IMR-90 (cell line): Measurements from ENCODE around the gene GSKIP. TPM values are rescaled to one million over a fixed set of nuclear protein-coding genes. Genes with fewer than 3 reads are reported as not detected.

Experiments used
- ATAC-seq: fragments of 200-7000 bp; cut with Tn5 transposase; 2 replicates; pipeline ENCODE4 v1.9.1; 2020; ENCODE audit warnings: low read depth, mild to moderate bottlenecking, moderate library complexity
- BruUV-seq: library from RNA; stranded (reverse); fragments of 400-500 nt; replicated peaks from 2 replicates; lab custom pipeline; 2021; lab: Mats Ljungman, UMichigan
- CTCF ChIA-PET: fragments of 300-600 bp; formaldehyde crosslinking; extraction: SDS; loops from one replicate; lab custom pipeline; 2021; ENCODE audit warnings: antibody characterized with exemption; lab: Yijun Ruan, JAX
- POLR2A ChIA-PET: fragments of 300-600 bp; sonication (Branson Sonifier 250); formaldehyde crosslinking; loops from one replicate; lab custom pipeline; 2022; ENCODE audit warnings: antibody characterized with exemption; ENCODE audit not compliant: unreplicated experiment; lab: Charles Lee
- DNase-seq: peaks from one replicate; pipeline ENCODE4 v3.0.0; 2013
- H2AFZ ChIP-seq: replicated peaks from 2 replicates; pipeline ENCODE3; 2013; ENCODE audit warnings: low read length, mild to moderate bottlenecking; ENCODE audit not compliant: poor library complexity
- H2AK5ac ChIP-seq: 2 replicates; pipeline ENCODE4 v1.6.1; 2013; ENCODE audit warnings: low read depth, low read length, inconsistent platforms
- H2AK9ac ChIP-seq: replicated peaks from 2 replicates; pipeline ENCODE3; 2013; ENCODE audit warnings: mild to moderate bottlenecking, low read depth, low read length, moderate library complexity; ENCODE audit not compliant: poor library complexity
- H2BK120ac ChIP-seq: 2 replicates; pipeline ENCODE4 v1.6.1; 2013; ENCODE audit warnings: low read depth, low read length, inconsistent platforms
- H2BK15ac ChIP-seq: 3 replicates; pipeline ENCODE4 v1.6.1; 2013; ENCODE audit warnings: low read depth, low read length, inconsistent platforms
- H2BK20ac ChIP-seq: 2 replicates; pipeline ENCODE4 v1.6.1; 2013; ENCODE audit warnings: low read depth, mild to moderate bottlenecking, inconsistent platforms, low read length, moderate library complexity
- H2BK5ac ChIP-seq: 2 replicates; pipeline ENCODE4 v1.6.1; 2013; ENCODE audit warnings: mild to moderate bottlenecking, low read depth, low read length, inconsistent platforms; ENCODE audit not compliant: poor library complexity, severe bottlenecking
- H3K14ac ChIP-seq: replicated peaks from 2 replicates; pipeline ENCODE4 v1.6.1; 2013; ENCODE audit warnings: low read depth, low read length, inconsistent platforms
- H3K18ac ChIP-seq: 2 replicates; pipeline ENCODE4 v1.6.1; 2013; ENCODE audit warnings: low read depth, low read length, control low read depth
- H3K23ac ChIP-seq: 2 replicates; pipeline ENCODE4 v1.6.1; 2013; ENCODE audit warnings: low read depth, low read length, inconsistent platforms
- H3K27ac ChIP-seq: 2 replicates; pipeline ENCODE4 v1.5.1; 2013; ENCODE audit warnings: mild to moderate bottlenecking, control low read depth, low read length; ENCODE audit not compliant: insufficient read depth
- H3K27me3 ChIP-seq: 2 replicates; pipeline ENCODE4 v1.6.1; 2013; ENCODE audit warnings: low read length; ENCODE audit not compliant: control insufficient read depth, insufficient read depth
- H3K36me3 ChIP-seq: 2 replicates; pipeline ENCODE4 v1.6.1; 2013; ENCODE audit warnings: low read length, mixed read lengths; ENCODE audit not compliant: control insufficient read depth, insufficient read depth
- H3K4ac ChIP-seq: 2 replicates; pipeline ENCODE4 v1.6.1; 2013; ENCODE audit warnings: low read depth, low read length, inconsistent platforms
- H3K4me1 ChIP-seq: 2 replicates; pipeline ENCODE4 v1.6.1; 2013; ENCODE audit warnings: low read length, mixed read lengths; ENCODE audit not compliant: control insufficient read depth, insufficient read depth
- H3K4me2 ChIP-seq: 2 replicates; pipeline ENCODE4 v1.6.1; 2013; ENCODE audit warnings: low read depth, mild to moderate bottlenecking, control low read depth, low read length, moderate library complexity
- H3K4me3 ChIP-seq: 2 replicates; pipeline ENCODE4 v1.5.1; 2013; ENCODE audit warnings: low read depth, mild to moderate bottlenecking, control low read depth, low read length, moderate library complexity; ENCODE audit not compliant: insufficient read depth
- H3K56ac ChIP-seq: 2 replicates; pipeline ENCODE4 v1.6.1; 2013; ENCODE audit warnings: low read length, inconsistent platforms; ENCODE audit not compliant: insufficient read depth; ENCODE audit errors: extremely low read depth
- H3K79me1 ChIP-seq, 2 experiments: 2 replicates each; pipeline ENCODE4 v1.6.1; 2013; ENCODE audit warnings: low read length in 2 of 2, inconsistent platforms in 1 of 2, low read depth in 1 of 2
- H3K9ac ChIP-seq: 2 replicates; pipeline ENCODE4 v1.6.1; 2013; ENCODE audit warnings: low read depth, low read length, control low read depth
- H3K9me1 ChIP-seq: 2 replicates; pipeline ENCODE4 v1.6.1; 2013; ENCODE audit warnings: low read length, inconsistent platforms; ENCODE audit not compliant: insufficient read depth
- H3K9me3 ChIP-seq: 2 replicates; pipeline ENCODE4 v1.6.1; 2013; ENCODE audit warnings: low read length; ENCODE audit not compliant: control insufficient read depth, insufficient read depth
- H4K20me1 ChIP-seq: 2 replicates; pipeline ENCODE4 v1.6.1; 2013; ENCODE audit warnings: low read length, inconsistent platforms; ENCODE audit not compliant: insufficient read depth
- H4K5ac ChIP-seq: 2 replicates; pipeline ENCODE4 v1.6.1; 2013; ENCODE audit warnings: mild to moderate bottlenecking, low read depth, low read length, control low read depth
- H4K8ac ChIP-seq, 2 experiments: 2 replicates each; pipeline ENCODE4 v1.6.1; 2013; ENCODE audit warnings: low read depth in 2 of 2, low read length in 2 of 2, control low read depth in 1 of 2, inconsistent platforms in 1 of 2
- H4K91ac ChIP-seq: 2 replicates; pipeline ENCODE4 v1.6.1; 2013; ENCODE audit warnings: low read depth, low read length, inconsistent platforms; ENCODE audit not compliant: insufficient read depth
- BHLHE40 ChIP-seq: fragments of 150-350 bp; IDR thresholded peaks from 2 replicates; pipeline ENCODE4 v1.6.1; 2016; ENCODE audit warnings: mild to moderate bottlenecking, low read depth, low read length
- MAFK ChIP-seq: IDR thresholded peaks from 2 replicates; pipeline ENCODE4 v1.6.1; 2012; ENCODE audit warnings: low read depth, low read length, improper control_type of control experiment
- MXI1 ChIP-seq: IDR thresholded peaks from 2 replicates; pipeline ENCODE4 v1.6.1; 2012; ENCODE audit warnings: low read depth, mild to moderate bottlenecking, low read length, moderate library complexity, borderline replicate concordance
- NFE2L2 ChIP-seq: fragments of 150-350 bp; IDR thresholded peaks from 2 replicates; pipeline ENCODE4 v1.6.1; 2016; ENCODE audit warnings: low read depth, mild to moderate bottlenecking, low read length
- POLR2A ChIP-seq: IDR thresholded peaks from 2 replicates; pipeline ENCODE4 v1.6.1; 2012; ENCODE audit warnings: mild to moderate bottlenecking, low read depth, low read length
- RAD21 ChIP-seq: IDR thresholded peaks from 2 replicates; pipeline ENCODE4 v1.6.1; 2012; ENCODE audit warnings: low read length, improper control_type of control experiment
- RCOR1 ChIP-seq: IDR thresholded peaks from 2 replicates; pipeline ENCODE4 v1.6.1; 2012; ENCODE audit warnings: mild to moderate bottlenecking, low read length, improper control_type of control experiment; ENCODE audit not compliant: insufficient replicate concordance
- RFX5 ChIP-seq: IDR thresholded peaks from 2 replicates; pipeline ENCODE4 v1.8.0; 2012; ENCODE audit warnings: low read depth, mild to moderate bottlenecking, low read length, moderate library complexity
- SMC3 ChIP-seq: fragments of 150-350 bp; IDR thresholded peaks from 2 replicates; pipeline ENCODE4 v1.6.1; 2016; ENCODE audit warnings: low read depth, mild to moderate bottlenecking, antibody characterized with exemption, low read length, moderate library complexity
- dilution Hi-C: fragments of 300-500 bp; cut with HindIII; formaldehyde crosslinking; loops from one replicate; pipeline ENCODE4 v1.14.3; 2018; ENCODE audit warnings: low sequenced_read_pairs; ENCODE audit not compliant: unreplicated experiment
- in situ Hi-C: fragments of 300-500 bp; cut with MboI; formaldehyde crosslinking; loops from 3 replicates; pipeline ENCODE4 v1.14.3; 2019; ENCODE audit warnings: low sequenced_read_pairs, inconsistent platforms, mixed read lengths
- intact Hi-C: fragments of 100-400 bp; cut with micrococcal nuclease; formaldehyde crosslinking; loops from 2 replicates; pipeline ENCODE4 v1.10.0; 2022
- polyA plus RNA-seq, 3 experiments: library from polyadenylated mRNA; depleted of rRNA; stranded (reverse); fragments of >200 nt; gene quantifications; 2 replicates each; pipeline ENCODE4 v1.2.3, GENCODE V29; 2012; ENCODE audit warnings: low replicate concordance in 1 of 3
- total RNA-seq: library from RNA; depleted of rRNA; stranded (reverse); fragments of >200 nt; gene quantifications from 2 replicates; pipeline ENCODE4 v1.2.3, GENCODE V29; 2012
- TF ChIP-seq, protein P1 (sequence below): fragments of 150-350 bp; IDR thresholded peaks from 2 replicates; pipeline ENCODE4 v1.6.1; 2016; ENCODE audit warnings: low read depth, mild to moderate bottlenecking, low read length, moderate library complexity, borderline replicate concordance
- TF ChIP-seq, protein P2 (sequence below): fragments of 150-350 bp; IDR thresholded peaks from 2 replicates; pipeline ENCODE4 v1.6.1; 2017; ENCODE audit warnings: mild to moderate bottlenecking, antibody characterized with exemption, low read length, low read depth

Gene GSKIP
- total and polyA plus RNA-seq, 2 of the 4 experiments (the other 2 are of a cell fraction): 11.7 to 22.0 TPM

DNA sequence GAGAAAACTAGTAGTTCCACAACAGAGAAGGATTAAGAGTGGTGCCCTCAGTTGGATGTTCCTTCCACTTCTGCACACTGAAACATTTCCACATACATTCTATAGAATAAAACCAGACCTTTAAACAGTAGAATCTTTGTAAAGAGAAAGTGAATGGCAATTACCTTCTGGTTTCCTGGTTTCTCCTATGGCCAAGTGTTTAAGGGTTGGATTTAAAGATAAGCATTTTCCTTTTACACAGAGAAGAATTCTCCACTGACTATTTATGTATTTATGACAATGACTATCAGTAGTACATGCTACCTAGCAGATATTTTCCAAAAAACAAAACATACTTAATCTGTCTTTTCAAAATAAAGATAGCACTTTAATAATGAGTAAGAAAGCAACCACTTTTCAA, 3.4 kb upstream of the GSKIP start:
- H3K9me3 ChIP-seq: no peaks in the 10 kb centered on the region
- H2AK9ac ChIP-seq: no peak overlapping the region
- H2AK5ac ChIP-seq: no peak overlapping the region
- H3K4me2 ChIP-seq: no peak overlapping the region
- H3K4me3 ChIP-seq: no peak overlapping the region
- TF ChIP-seq SMC3 (no peak), MAFK (no peak), MXI1 (no peak), NFE2L2 (no peak), BHLHE40 (no peak), RAD21 (no peak), POLR2A (no peak), RFX5 (no peak), RCOR1 (no peak)
- TF ChIP-seq, protein P1, sequence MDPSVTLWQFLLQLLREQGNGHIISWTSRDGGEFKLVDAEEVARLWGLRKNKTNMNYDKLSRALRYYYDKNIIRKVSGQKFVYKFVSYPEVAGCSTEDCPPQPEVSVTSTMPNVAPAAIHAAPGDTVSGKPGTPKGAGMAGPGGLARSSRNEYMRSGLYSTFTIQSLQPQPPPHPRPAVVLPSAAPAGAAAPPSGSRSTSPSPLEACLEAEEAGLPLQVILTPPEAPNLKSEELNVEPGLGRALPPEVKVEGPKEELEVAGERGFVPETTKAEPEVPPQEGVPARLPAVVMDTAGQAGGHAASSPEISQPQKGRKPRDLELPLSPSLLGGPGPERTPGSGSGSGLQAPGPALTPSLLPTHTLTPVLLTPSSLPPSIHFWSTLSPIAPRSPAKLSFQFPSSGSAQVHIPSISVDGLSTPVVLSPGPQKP: no peak
- TF ChIP-seq, protein P2, sequence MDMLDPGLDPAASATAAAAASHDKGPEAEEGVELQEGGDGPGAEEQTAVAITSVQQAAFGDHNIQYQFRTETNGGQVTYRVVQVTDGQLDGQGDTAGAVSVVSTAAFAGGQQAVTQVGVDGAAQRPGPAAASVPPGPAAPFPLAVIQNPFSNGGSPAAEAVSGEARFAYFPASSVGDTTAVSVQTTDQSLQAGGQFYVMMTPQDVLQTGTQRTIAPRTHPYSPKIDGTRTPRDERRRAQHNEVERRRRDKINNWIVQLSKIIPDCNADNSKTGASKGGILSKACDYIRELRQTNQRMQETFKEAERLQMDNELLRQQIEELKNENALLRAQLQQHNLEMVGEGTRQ: no peak
- no peak overlapping the region for H3K9ac ChIP-seq
- POLR2A ChIA-PET: no interaction called here
- peaks cover 6% of the 10 kb centered on the region for H3K4me1 ChIP-seq
- H3K56ac ChIP-seq: no peak overlapping the region
- H4K91ac ChIP-seq: no peak overlapping the region
- intact Hi-C loops (loop anchor here (5.0 kb wide), 1 partner anchor 62 kb away; no protein-coding TSS in a partner anchor), dilution Hi-C loops (no loop called here), in situ Hi-C loops (no loop called here)
- no peak overlapping the region for H2AFZ ChIP-seq
- H3K4ac ChIP-seq: no peak overlapping the region
- H4K20me1 ChIP-seq: peaks cover 19% of the 10 kb centered on the region; the same call in 1 of the 2 replicates
- ATAC-seq: no peak
- no peaks in the 10 kb centered on the region for H3K36me3 ChIP-seq
- H3K79me1 ChIP-seq: peaks cover 21 to 59% of the 10 kb centered on the region in 2 experiments
- peaks cover 6% of the 10 kb centered on the region for H3K9me1 ChIP-seq
- no TSS peak for BruUV-seq
- no peak overlapping the region for H3K27ac ChIP-seq
- H4K5ac ChIP-seq: no peak overlapping the region
- no peak overlapping the region for H2BK5ac ChIP-seq
- no peak overlapping the region for H3K14ac ChIP-seq
- no peak overlapping the region for H2BK120ac ChIP-seq
- no peak overlapping the region for H2BK20ac ChIP-seq
- DNase-seq: no peak
- no peaks in the 10 kb centered on the region for H3K27me3 ChIP-seq
- no peak overlapping the region for H2BK15ac ChIP-seq
- CTCF ChIA-PET: no interaction called here
- H4K8ac ChIP-seq: no peak overlapping the region
- H3K18ac ChIP-seq: no peak overlapping the region
- no peak overlapping the region for H3K23ac ChIP-seq
